GM19467 (cell line): ENCODE data around the gene ATP6V0C.

Experiments
- ATAC-seq: cut with Tn5 transposase; IDR thresholded peaks from one replicate; pipeline ENCODE4 v1.9.1; 2021; ENCODE audit warnings: mild to moderate bottlenecking, moderate library complexity; ENCODE audit not compliant: unreplicated experiment

The ATP6V0C gene

GRCh38 chr16:2508722-2509400 lies 4.9 kb upstream of the ATP6V0C start:
- ATAC-seq, result no peak

GRCh38 chr16:2511128-2511800 lies 2.5 kb upstream of the ATP6V0C start:
- ATAC-seq, result no peak

DNA sequence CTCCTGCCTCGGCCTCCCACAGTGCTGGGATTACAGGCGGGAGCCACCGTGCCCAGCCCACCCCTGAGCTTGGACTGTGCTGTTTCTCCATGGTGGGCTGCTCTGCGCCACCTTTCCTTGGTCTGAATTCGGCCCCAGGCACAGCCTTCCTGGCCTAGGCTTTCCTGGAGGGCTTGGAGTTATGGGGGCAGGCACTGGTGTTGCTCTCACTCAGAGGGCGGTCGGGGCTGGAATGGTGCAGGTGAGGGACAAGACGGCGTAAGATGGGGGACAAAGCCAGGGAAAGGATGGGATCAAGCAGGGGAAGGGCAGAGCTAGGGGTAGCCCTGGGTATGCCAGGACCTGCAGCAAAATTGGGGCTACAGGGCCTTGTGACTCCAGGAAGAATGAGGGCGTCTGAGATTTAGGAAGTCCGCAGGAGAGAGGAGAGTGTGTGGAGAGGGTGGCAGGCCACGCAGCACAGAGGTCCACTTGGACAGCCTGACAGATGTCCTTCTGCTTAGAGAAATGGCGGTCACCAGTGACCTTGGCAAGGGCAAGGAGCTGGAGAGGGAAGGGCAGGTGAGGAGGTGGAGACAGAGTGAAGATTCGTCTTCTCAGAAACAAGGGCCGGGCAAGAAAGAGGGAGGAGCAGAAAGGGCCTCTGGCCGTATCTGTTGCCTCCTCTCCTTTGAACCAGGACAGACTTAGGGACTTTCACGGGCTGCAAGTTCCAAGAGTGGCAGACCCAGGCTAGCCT lies 1.6 kb upstream of the ATP6V0C start:
- no peak for ATAC-seq

- no peak for ATAC-seq
Observed at GRCh38 chr16:2512735-2513404, 882 bp upstream of the ATP6V0C start.

DNA sequence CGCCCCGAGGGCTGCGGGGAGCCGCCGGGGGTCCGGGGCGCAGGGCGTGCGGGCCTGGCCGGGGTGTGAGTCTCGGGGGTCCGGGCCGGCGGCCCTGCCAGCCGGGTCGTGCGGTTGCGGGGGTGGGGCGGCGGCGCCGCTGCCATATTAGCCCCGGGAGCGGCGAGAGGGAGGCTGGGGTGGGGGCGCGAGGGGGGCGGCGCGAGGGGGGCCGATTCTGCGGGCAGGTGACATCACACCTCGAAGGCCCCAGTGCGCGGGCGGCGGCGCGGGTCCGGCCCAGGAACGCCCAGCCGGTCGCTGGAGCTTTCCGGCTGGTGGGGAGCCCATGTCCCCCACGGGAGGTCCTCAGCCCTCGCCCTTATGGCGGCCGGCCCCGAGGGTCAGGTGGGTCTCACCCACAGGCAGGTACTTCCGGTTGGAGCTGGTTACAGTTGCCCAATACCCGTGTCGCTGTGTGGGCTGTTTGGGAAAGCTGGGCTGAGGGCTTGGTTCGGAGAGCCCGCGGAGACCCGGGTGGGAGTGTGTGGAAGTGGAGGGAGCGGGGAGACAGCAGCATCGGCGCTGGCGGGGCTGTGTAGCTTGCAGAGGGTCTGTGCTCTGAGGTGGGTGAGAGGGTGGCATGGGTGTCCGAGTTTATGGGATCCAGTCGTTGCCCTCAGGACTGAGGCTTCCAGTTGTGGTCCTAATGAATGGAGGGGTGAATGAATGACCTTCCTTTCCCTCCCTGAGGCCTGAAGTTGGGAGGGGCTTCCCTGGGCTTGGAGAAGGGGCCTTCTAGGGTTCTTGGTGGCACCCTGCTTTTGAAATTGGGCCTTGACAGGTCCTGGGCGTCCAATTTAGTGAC lies 804 bp downstream of the ATP6V0C start:
- ATAC-seq, result no peak

DNA sequence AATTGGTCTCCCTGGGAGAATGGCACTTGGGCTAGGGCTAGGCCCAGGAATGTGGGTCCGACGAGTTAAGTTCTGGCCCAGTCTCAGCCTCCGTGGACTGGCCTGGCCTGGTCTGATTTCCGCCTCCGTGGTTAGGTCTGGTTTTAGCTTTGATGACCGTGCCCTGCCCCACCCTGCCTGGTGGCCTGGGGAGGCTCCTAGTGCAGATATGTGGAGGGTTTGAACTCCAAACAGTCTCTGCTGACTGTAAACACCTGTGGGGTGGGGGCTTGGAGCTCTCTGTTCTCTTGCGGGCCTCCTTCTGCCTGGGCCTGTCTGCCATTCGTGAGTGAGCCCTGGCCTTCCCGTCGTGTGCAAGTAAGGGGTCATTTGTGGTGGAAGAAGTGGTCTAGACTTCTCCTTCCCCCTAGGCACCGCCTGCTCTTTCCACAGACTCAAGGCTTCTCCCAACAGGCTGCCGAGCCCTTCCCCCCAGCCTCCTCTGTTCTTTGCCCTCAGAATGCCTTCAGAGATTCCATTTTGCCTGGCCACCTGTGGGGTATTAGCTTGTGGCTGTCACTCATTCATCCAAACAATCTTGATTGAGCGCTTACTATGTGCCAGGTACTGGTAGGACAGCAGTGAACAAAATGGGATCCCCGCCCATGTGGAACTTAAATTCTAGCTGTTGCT lies 1.6 kb downstream of the ATP6V0C start:
- no peak for ATAC-seq

- no peak for ATAC-seq
Observed at GRCh38 chr16:2516391-2517240, 2.9 kb downstream of the ATP6V0C start.

- no peak for ATAC-seq
Observed at GRCh38 chr16:2517954-2518605, 4.3 kb downstream of the ATP6V0C start.

GRCh38 chr16:2518823-2519710 lies 5.3 kb downstream of the ATP6V0C start:
- no peak for ATAC-seq

- ATAC-seq, result no peak
Observed at GRCh38 chr16:2519711-2520080, 5.9 kb downstream of the ATP6V0C start.

DNA sequence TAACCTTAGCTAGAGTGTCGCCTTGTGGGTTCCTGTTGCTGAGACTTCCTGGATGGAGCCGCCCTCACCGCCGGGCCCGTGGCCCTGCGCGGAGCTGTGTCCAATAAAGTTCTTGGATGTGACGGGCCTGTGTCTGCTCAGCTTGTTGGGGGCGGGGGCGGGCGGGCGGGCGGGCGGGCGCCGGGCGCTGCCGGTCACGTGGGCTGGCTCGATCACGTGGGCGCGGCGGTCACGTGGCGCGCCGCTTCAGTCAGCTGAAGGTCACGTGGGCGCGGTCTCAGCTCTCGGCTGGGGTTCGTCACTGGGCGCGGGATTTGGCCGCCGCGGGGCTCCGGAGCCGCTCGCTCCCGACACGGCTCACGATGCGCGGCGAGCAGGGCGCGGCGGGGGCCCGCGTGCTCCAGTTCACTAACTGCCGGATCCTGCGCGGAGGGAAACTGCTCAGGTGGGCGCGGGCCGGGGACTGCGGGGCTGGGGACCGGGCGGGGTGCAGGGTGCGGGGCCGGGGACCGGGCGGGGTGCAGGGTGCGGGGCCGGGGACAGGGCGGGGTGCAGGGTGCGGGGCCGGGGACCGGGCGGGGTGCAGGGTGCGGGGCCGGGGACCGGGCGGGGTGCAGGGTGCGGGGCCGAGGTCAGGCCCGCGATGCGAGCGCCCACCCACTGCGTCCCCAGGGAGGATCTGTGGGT lies 6.5 kb downstream of the ATP6V0C start, which contains the start of gene AMDHD2:
AMDHD2 (plus strand) TSS at position 275 of the 687 bp plus-strand sequence; CDS start at position 363, 88 bp downstream.
- no peak for ATAC-seq

DNA sequence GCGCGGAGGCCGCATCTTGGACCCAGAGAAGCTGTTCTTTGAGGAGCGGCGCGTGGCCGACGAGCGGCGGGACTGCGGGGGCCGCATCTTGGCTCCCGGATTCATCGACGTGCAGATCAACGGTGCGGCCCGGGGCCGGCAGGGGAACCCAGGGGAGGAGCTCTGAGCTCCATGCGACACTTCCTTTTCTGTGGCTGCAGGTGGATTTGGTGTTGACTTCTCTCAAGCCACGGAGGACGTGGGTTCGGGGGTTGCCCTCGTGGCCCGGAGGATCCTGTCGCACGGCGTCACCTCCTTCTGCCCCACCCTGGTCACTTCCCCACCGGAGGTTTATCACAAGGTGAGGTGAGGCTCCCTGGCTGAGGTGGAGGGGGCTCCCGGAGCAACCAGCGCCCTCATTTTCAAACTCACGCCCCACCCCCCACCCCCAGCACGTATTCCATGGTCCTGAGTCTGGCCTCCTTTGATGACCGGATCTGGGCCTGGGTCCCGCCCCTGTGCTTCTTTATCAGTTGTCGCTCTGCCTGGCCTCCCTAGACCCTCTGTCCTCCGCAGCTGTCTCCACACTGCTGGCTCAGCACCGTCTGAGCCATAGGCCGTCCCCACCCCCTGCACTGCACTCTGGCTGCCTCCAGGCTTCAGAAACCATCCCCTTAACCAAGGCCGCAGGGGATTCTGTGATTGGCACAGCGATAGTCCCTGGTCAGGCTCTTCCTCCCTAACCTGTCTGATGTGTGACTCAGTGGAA lies 7.2 kb downstream of the ATP6V0C start:
- no peak for ATAC-seq

DNA sequence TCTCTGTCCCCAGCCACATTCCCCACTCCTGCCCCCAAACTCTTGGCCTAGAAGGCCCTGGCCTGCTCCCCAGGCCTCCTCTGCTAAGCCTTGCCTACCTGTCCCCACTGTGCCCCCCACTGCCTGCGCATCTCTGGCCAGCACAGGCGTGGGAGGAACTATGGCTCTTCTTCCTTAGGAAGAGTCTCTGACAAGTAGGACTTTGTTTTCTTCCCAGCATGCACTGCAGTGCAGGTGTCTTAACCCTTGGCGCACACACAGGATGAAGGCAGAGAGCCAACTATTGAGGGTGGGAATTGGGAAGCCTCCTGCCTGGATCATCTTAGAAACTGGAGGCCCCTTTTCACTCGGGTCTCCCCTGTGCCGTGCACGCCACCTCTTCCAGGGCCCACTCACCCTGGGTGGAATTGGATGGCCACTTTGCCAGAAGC lies 10.1 kb downstream of the ATP6V0C start:
- ATAC-seq, result no peak

DNA sequence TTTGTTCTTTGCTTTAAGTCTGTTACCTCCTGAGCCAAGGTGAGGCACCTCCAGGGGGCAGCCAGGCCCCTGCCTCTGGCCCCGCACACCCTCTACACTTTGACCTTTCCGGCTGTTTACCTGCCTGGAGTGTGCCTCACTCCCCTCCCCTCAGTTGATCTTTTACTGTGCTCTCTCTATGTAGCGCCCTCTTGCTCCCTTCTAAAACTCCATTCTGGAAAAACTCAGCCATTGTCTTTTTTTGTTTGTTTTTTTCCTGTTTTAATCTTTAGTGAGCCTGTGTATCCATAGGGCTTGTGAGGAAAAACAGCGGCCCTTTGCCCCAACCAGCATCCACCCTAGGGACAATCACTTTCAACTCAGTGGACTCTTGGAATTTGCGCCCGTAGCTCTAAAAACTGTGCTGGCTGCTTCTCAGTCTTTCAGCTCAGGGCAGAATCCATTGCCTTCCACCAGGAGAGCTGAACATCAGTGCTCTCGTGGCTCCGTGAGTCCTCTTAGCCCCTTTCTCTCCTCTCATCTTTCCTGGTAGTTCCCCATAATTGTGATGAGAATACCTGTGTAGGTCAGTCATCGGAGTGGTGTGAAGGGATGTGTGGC lies 10.7 kb downstream of the ATP6V0C start:
- no peak for ATAC-seq

- no peak for ATAC-seq
Observed at GRCh38 chr16:2526135-2526534, 12.4 kb downstream of the ATP6V0C start.
